Trophoblast cell (in vitro differentiated cells and primary cell): Measurements from ENCODE around the gene CACNA1C.

Source experiments
- DNase-seq, 2 donors: peaks; one replicate each; pipeline ENCODE4 v3.0.0-alpha.2; 2016
- H2AFZ ChIP-seq: 2 replicates; pipeline ENCODE4 v1.6.1; 2013; ENCODE audit warnings: low read length, moderate library complexity, mild to moderate bottlenecking; ENCODE audit not compliant: insufficient read depth, poor library complexity
- H2AK5ac ChIP-seq: 2 replicates; pipeline ENCODE4 v1.6.1; 2013; ENCODE audit warnings: mild to moderate bottlenecking, low read length
- H2BK120ac ChIP-seq: 2 replicates; pipeline ENCODE4 v1.6.1; 2013; ENCODE audit warnings: low read length, mild to moderate bottlenecking, moderate library complexity; ENCODE audit not compliant: insufficient read depth, poor library complexity
- H2BK12ac ChIP-seq: 2 replicates; pipeline ENCODE4 v1.6.1; 2013; ENCODE audit warnings: mild to moderate bottlenecking, low read length, moderate library complexity
- H2BK5ac ChIP-seq: 2 replicates; pipeline ENCODE4 v1.6.1; 2013; ENCODE audit warnings: low read length, low read depth, moderate library complexity, mild to moderate bottlenecking; ENCODE audit not compliant: poor library complexity
- H3K14ac ChIP-seq: 2 replicates; pipeline ENCODE4 v1.6.1; 2013; ENCODE audit warnings: mild to moderate bottlenecking, low read length
- H3K18ac ChIP-seq: 2 replicates; pipeline ENCODE4 v1.6.1; 2013; ENCODE audit warnings: mild to moderate bottlenecking, low read length
- H3K23ac ChIP-seq: 2 replicates; pipeline ENCODE4 v1.6.1; 2013; ENCODE audit warnings: low read length
- H3K27ac ChIP-seq: 2 replicates; pipeline ENCODE4 v1.5.1; 2013; ENCODE audit warnings: low read depth, mild to moderate bottlenecking, inconsistent platforms, low read length, moderate library complexity
- H3K27me3 ChIP-seq: 2 replicates; pipeline ENCODE4 v1.6.1; 2013; ENCODE audit warnings: inconsistent platforms, mild to moderate bottlenecking, low read length, moderate library complexity; ENCODE audit not compliant: insufficient read depth
- H3K36me3 ChIP-seq, 2 experiments: 1 replicate in 1 of 2; 2 replicates in 1 of 2; pipeline ENCODE4 v1.6.1; 2013; ENCODE audit warnings: low read length in 2 of 2, mild to moderate bottlenecking in 2 of 2, moderate library complexity in 1 of 2; ENCODE audit not compliant: insufficient read depth in 2 of 2, control insufficient read depth in 1 of 2
- H3K4ac ChIP-seq: 2 replicates; pipeline ENCODE4 v1.6.1; 2013; ENCODE audit warnings: low read depth, mild to moderate bottlenecking, low read length, moderate library complexity
- H3K4me1 ChIP-seq, 2 experiments: 1 replicate in 1 of 2; 2 replicates in 1 of 2; pipeline ENCODE4 v1.6.1; 2013; ENCODE audit warnings: low read length in 2 of 2, mild to moderate bottlenecking in 2 of 2, moderate library complexity in 1 of 2; ENCODE audit not compliant: insufficient read depth in 2 of 2, control insufficient read depth in 1 of 2
- H3K4me2 ChIP-seq: 2 replicates; pipeline ENCODE4 v1.6.1; 2013; ENCODE audit warnings: inconsistent platforms, mild to moderate bottlenecking, low read length, moderate library complexity
- H3K4me3 ChIP-seq: 2 replicates; pipeline ENCODE4 v1.5.1; 2013; ENCODE audit warnings: mild to moderate bottlenecking, low read depth, low read length, inconsistent platforms
- H3K79me1 ChIP-seq: one replicate; pipeline ENCODE4 v1.6.1; 2013; ENCODE audit warnings: low read length
- H3K79me2 ChIP-seq: 2 replicates; pipeline ENCODE4 v1.6.1; 2013; ENCODE audit warnings: low read length, mild to moderate bottlenecking; ENCODE audit not compliant: control insufficient read depth, insufficient read depth, poor library complexity
- H3K9ac ChIP-seq: 2 replicates; pipeline ENCODE4 v1.6.1; 2013; ENCODE audit warnings: mild to moderate bottlenecking, low read length
- H3K9me3 ChIP-seq: 2 replicates; pipeline ENCODE4 v1.6.1; 2013; ENCODE audit warnings: low read depth, mild to moderate bottlenecking, control low read depth, inconsistent platforms, low read length; ENCODE audit not compliant: insufficient read depth
- H4K12ac ChIP-seq: 2 replicates; pipeline ENCODE4 v1.6.1; 2013; ENCODE audit warnings: low read depth, mild to moderate bottlenecking, low read length, moderate library complexity
- H4K8ac ChIP-seq: 2 replicates; pipeline ENCODE4 v1.6.1; 2013; ENCODE audit warnings: low read depth, mild to moderate bottlenecking, low read length, moderate library complexity
- H4K91ac ChIP-seq: one replicate; pipeline ENCODE4 v1.6.1; 2013; ENCODE audit warnings: low read depth, mild to moderate bottlenecking, low read length, moderate library complexity
- WGBS: extraction: QIAGEN DNeasy Blood & Tissue Kit; methylation state at CpG from one replicate; pipeline ENCODE4 v1.1.7; 2013; ENCODE audit warnings: missing lambda C conversion rate; ENCODE audit not compliant: insufficient read length, insufficient coverage; ENCODE audit errors: extremely low coverage; 5-methylcytosine and 5-hydroxymethylcytosine counted together

Gene CACNA1C

GRCh38 chr12:2450553-2450952 is 397.8 kb downstream of the CACNA1C start:
- H2AFZ ChIP-seq: no peak overlapping the region
- H3K27ac ChIP-seq: no peak overlapping the region
- H3K4me1 ChIP-seq: peaks cover 4 to 5% of the 10 kb centered on the region in 2 experiments
- DNase-seq: no peak
- H3K18ac ChIP-seq: no peak overlapping the region
- no peak overlapping the region for H2BK12ac ChIP-seq
- H3K23ac ChIP-seq: no peak overlapping the region
- no peak overlapping the region for H3K14ac ChIP-seq
- no peak overlapping the region for H3K4ac ChIP-seq
- H2AK5ac ChIP-seq: no peak overlapping the region
- H4K91ac ChIP-seq: no peak overlapping the region
- no peak overlapping the region for H3K4me2 ChIP-seq
- H3K27me3 ChIP-seq: no peaks in the 10 kb centered on the region
- no peak overlapping the region for H2BK5ac ChIP-seq
- no peak overlapping the region for H3K4me3 ChIP-seq
- no peak overlapping the region for H4K8ac ChIP-seq
- no peaks in the 10 kb centered on the region for H3K79me2 ChIP-seq
- H4K12ac ChIP-seq: no peak overlapping the region
- H3K79me1 ChIP-seq: no peaks in the 10 kb centered on the region
- no peaks in the 10 kb centered on the region for H3K36me3 ChIP-seq
- H3K9me3 ChIP-seq: no peaks in the 10 kb centered on the region
- H2BK120ac ChIP-seq: no peak overlapping the region
- H3K9ac ChIP-seq: no peak overlapping the region
- no CpG with 5 or more reads among the region's 9 CpGs for whole genome bisulfite sequencing

- peaks cover 4 to 5% of the 10 kb centered on the region in 2 experiments for H3K4me1 ChIP-seq
- DNase-seq: no peak
- H3K36me3 ChIP-seq: no peaks in the 10 kb centered on the region
- H3K4ac ChIP-seq: no peak overlapping the region
- no peaks in the 10 kb centered on the region for H3K9me3 ChIP-seq
- H2BK120ac ChIP-seq: no peak overlapping the region
- no CpG with 5 or more reads among the region's 4 CpGs for WGBS
- H2BK12ac ChIP-seq: no peak overlapping the region
- no peak overlapping the region for H3K18ac ChIP-seq
- no peak overlapping the region for H3K23ac ChIP-seq
- H3K9ac ChIP-seq: no peak overlapping the region
- no peak overlapping the region for H4K91ac ChIP-seq
- no peak overlapping the region for H2AFZ ChIP-seq
- no peak overlapping the region for H2BK5ac ChIP-seq
- no peaks in the 10 kb centered on the region for H3K27me3 ChIP-seq
- H3K27ac ChIP-seq: no peak overlapping the region
- H3K4me2 ChIP-seq: no peak overlapping the region
- no peak overlapping the region for H4K12ac ChIP-seq
- no peaks in the 10 kb centered on the region for H3K79me1 ChIP-seq
- no peak overlapping the region for H3K4me3 ChIP-seq
- no peak overlapping the region for H2AK5ac ChIP-seq
- no peaks in the 10 kb centered on the region for H3K79me2 ChIP-seq
- H4K8ac ChIP-seq: no peak overlapping the region
- H3K14ac ChIP-seq: no peak overlapping the region
These were observed 398.2 kb downstream of the CACNA1C start for GRCh38 chr12:2451025-2451424.

- Histone ChIP-seq H4K91ac (no peak overlapping the region), H2BK120ac (no peak overlapping the region), H3K14ac (no peak overlapping the region), H3K4me1 (peaks cover 4 to 5% of the 10 kb centered on the region in 2 experiments), H3K4me2 (no peak overlapping the region), H2AFZ (no peak overlapping the region), H3K79me2 (no peaks in the 10 kb centered on the region), H2AK5ac (no peak overlapping the region), H3K27ac (no peak overlapping the region), H3K23ac (no peak overlapping the region), H3K27me3 (no peaks in the 10 kb centered on the region), H3K4ac (no peak overlapping the region), H3K18ac (no peak overlapping the region), H3K36me3 (no peaks in the 10 kb centered on the region), H3K9me3 (no peaks in the 10 kb centered on the region), H3K4me3 (no peak overlapping the region), H4K8ac (no peak overlapping the region), H2BK12ac (no peak overlapping the region), H4K12ac (no peak overlapping the region), H3K9ac (no peak overlapping the region), H2BK5ac (no peak overlapping the region), H3K79me1 (no peaks in the 10 kb centered on the region)
- WGBS: no CpG with 5 or more reads among the region's 5 CpGs
- DNase-seq: no peak
These were observed 398.7 kb downstream of the CACNA1C start for GRCh38 chr12:2451497-2451896.

GRCh38 chr12:2453076-2453760 is 400.4 kb downstream of the CACNA1C start:
- no peak overlapping the region for H3K4me2 ChIP-seq
- H2AK5ac ChIP-seq: no peak overlapping the region
- no peaks in the 10 kb centered on the region for H3K9me3 ChIP-seq
- no peak overlapping the region for H4K8ac ChIP-seq
- H2AFZ ChIP-seq: no peak overlapping the region
- no peak overlapping the region for H3K23ac ChIP-seq
- WGBS: no CpG with 5 or more reads among the region's 15 CpGs
- H2BK120ac ChIP-seq: no peak overlapping the region
- H3K4ac ChIP-seq: no peak overlapping the region
- H3K9ac ChIP-seq: no peak overlapping the region
- no peak overlapping the region for H3K27ac ChIP-seq
- H3K4me1 ChIP-seq: no peaks in the 10 kb centered on the region
- H3K27me3 ChIP-seq: no peaks in the 10 kb centered on the region
- H3K79me2 ChIP-seq: no peaks in the 10 kb centered on the region
- no peaks in the 10 kb centered on the region for H3K79me1 ChIP-seq
- no peak overlapping the region for H4K91ac ChIP-seq
- DNase-seq: no peak
- H4K12ac ChIP-seq: no peak overlapping the region
- no peak overlapping the region for H3K18ac ChIP-seq
- no peak overlapping the region for H2BK12ac ChIP-seq
- H3K36me3 ChIP-seq: no peaks in the 10 kb centered on the region
- no peak overlapping the region for H2BK5ac ChIP-seq
- no peak overlapping the region for H3K4me3 ChIP-seq
- H3K14ac ChIP-seq: no peak overlapping the region
